Prostate gland (tissue), 2 donors: Measurements from ENCODE around the gene NARS2.

Experiments
- CTCF ChIP-seq, 4 experiments: fragments of 200-600 bp in 2 of 4; fragments of 450-650 bp in 2 of 4; sonication (generic) in 2 of 4; IDR thresholded peaks; 1 replicate in 3 of 4; 2 replicates in 1 of 4; pipeline ENCODE4 v1.5.1; 2016 to 2019; ENCODE audit warnings: antibody characterized with exemption in 4 of 4, mild to moderate bottlenecking in 2 of 4, moderate library complexity in 2 of 4
- POLR2A ChIP-seq: fragments of 450-650 bp; IDR thresholded peaks from one replicate; pipeline ENCODE4 v1.6.1; 2016; ENCODE audit warnings: antibody characterized with exemption, mild to moderate bottlenecking
- POLR2AphosphoS5 ChIP-seq: sonication (generic); formaldehyde crosslinking; IDR thresholded peaks from one replicate; pipeline ENCODE4 v1.6.1; 2017; ENCODE audit warnings: antibody characterized with exemption

GRCh38 chr11:78525720-78526119 lies 48.9 kb downstream of the NARS2 start:
- TF ChIP-seq CTCF (IDR thresholded peaks at IDR 0.05) (no peak), POLR2A (no peak), POLR2AphosphoS5 (no peak)
